HG03108 (cell line): ENCODE data around the gene TM4SF1.
"Not testable (repeated sequence)": the region's sequence is repeated elsewhere in the genome, so short reads cannot be mapped to it uniquely, and the experiment has no call there.

ENCODE experiments used
- ATAC-seq: cut with Tn5 transposase; IDR thresholded peaks from one replicate; pipeline ENCODE4 v1.9.1; 2021; ENCODE audit warnings: moderate library complexity; ENCODE audit not compliant: unreplicated experiment

The TM4SF1 gene

GRCh38 chr3:149395107-149396089 lies 17.9 kb upstream of the TM4SF1 start:
- ATAC-seq, result no peak

- peak; percentile 70 for ATAC-seq
Observed at GRCh38 chr3:149393345-149394160, 16.1 kb upstream of the TM4SF1 start.

- ATAC-seq, result no peak
Observed at GRCh38 chr3:149391960-149392359, 14.5 kb upstream of the TM4SF1 start.

GRCh38 chr3:149390772-149391212 lies 13.3 kb upstream of the TM4SF1 start:
- no peak for ATAC-seq

GRCh38 chr3:149390294-149390693 lies 12.8 kb upstream of the TM4SF1 start:
- no peak for ATAC-seq

- ATAC-seq, result no peak
Observed at GRCh38 chr3:149388531-149389417, 11.3 kb upstream of the TM4SF1 start.

- no peak for ATAC-seq
Observed at GRCh38 chr3:149388001-149388440, 10.6 kb upstream of the TM4SF1 start.

GRCh38 chr3:149386299-149386606 lies 8.8 kb upstream of the TM4SF1 start:
- ATAC-seq, result no peak

GRCh38 chr3:149385617-149386298 lies 8.3 kb upstream of the TM4SF1 start:
- ATAC-seq, result no peak

GRCh38 chr3:149384911-149385321 lies 7.5 kb upstream of the TM4SF1 start:
- ATAC-seq, result no peak

GRCh38 chr3:149384167-149384566 lies 6.7 kb upstream of the TM4SF1 start:
- no peak for ATAC-seq

- ATAC-seq, result no peak
Observed at GRCh38 chr3:149383703-149384102, 6.3 kb upstream of the TM4SF1 start.

- ATAC-seq, result no peak
Observed at GRCh38 chr3:149382518-149382917, 5.1 kb upstream of the TM4SF1 start.

- no peak for ATAC-seq
Observed at GRCh38 chr3:149382101-149382467, 4.6 kb upstream of the TM4SF1 start.

- ATAC-seq, result no peak
Observed at GRCh38 chr3:149381173-149382100, 4.0 kb upstream of the TM4SF1 start.

GRCh38 chr3:149380220-149380619 lies 2.8 kb upstream of the TM4SF1 start:
- ATAC-seq, result not testable (repeated sequence)

- ATAC-seq, result no peak
Observed at GRCh38 chr3:149378478-149379309, 1.2 kb upstream of the TM4SF1 start.

- no peak for ATAC-seq
Observed at GRCh38 chr3:149376718-149377407, 586 bp downstream of the TM4SF1 start.
